Right lobe of liver (tissue), 4 donors: ENCODE results near the gene NUDT11.

ENCODE experiments used
- POLR2A ChIP-seq: fragments of 450-650 bp; IDR thresholded peaks from one replicate; pipeline ENCODE4 v1.6.1; 2017; ENCODE audit warnings: antibody characterized with exemption, mild to moderate bottlenecking
- TF ChIP-seq, protein P1 (sequence below), 4 donors: fragments of 200-600 bp in 3 of 4; fragments of 450-650 bp in 1 of 4; IDR thresholded peaks; one replicate each; pipeline versions ENCODE4 v1.5.1 to v1.8.0; 2016 to 2022; ENCODE audit warnings: antibody characterized with exemption in 4 of 4, mild to moderate bottlenecking in 2 of 4
- donor health status: DM: no; HTN: no; CAD: no.
- donor health status: DM: no; HTN: no; CAD: no.
- donor health status: DM: no; HTN: yes; CAD: no.

DNA sequence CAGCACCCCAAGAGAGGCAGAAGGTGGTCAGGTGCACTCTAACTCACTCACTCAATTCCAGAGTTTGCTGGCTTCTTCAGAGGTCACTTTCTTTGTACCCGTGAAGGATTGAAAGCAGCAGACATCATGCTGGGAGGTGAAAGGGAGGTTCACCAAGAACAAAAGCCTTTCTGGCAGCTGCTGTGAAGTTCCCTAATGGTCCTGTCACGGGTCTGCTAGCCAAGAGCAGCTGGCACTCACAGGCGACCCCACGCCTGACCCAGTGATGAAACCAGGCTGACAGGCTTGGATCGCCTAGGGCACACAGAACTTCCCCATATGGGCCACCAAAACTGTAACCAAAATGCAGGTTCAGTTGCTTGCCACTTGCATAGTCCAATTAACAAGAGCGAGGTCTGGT, 11.8 kb downstream of the NUDT11 start:
- TF ChIP-seq, protein P1, sequence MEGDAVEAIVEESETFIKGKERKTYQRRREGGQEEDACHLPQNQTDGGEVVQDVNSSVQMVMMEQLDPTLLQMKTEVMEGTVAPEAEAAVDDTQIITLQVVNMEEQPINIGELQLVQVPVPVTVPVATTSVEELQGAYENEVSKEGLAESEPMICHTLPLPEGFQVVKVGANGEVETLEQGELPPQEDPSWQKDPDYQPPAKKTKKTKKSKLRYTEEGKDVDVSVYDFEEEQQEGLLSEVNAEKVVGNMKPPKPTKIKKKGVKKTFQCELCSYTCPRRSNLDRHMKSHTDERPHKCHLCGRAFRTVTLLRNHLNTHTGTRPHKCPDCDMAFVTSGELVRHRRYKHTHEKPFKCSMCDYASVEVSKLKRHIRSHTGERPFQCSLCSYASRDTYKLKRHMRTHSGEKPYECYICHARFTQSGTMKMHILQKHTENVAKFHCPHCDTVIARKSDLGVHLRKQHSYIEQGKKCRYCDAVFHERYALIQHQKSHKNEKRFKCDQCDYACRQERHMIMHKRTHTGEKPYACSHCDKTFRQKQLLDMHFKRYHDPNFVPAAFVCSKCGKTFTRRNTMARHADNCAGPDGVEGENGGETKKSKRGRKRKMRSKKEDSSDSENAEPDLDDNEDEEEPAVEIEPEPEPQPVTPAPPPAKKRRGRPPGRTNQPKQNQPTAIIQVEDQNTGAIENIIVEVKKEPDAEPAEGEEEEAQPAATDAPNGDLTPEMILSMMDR (IDR thresholded peaks at IDR 0.05), result no peak
- TF ChIP-seq POLR2A, result no peak
